ENCODE data around the gene ZNF106.

DNA sequence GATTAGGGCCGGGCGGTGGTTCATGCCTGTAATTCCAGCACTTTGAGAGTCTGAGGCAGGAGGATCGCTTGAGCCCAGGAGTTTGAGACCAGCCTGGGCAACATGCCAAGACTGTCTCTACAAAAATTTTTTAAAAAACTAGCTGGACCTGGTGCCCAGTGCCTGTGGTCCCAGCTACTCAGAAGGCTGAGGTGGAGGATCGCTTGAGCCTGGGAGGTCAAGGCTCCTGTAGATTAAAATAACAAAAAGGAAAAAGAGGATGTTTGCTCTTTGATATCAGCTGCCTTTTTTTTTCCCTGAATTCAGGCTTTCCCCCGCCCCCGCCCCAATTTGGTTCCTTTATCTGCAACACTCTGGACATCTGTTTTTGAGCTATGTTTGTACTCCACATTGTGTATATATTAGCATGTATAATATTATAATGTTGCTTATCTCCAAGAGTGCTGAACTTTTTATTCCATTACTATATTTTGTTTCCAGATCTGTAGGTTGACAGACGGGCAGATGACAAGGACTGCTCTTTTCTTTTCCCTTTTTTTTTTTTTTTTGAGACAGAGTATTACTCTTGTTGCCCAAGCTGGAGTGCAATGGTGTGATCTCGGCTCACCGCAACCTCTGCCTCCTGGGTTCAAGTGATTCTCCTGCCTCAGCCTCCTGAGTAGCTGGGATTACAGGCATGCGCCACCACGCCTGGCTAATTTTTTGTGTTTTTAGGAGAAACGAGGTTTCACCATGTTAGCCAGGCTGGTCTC is 9.1 kb upstream of the ZNF106 start:
- TF ChIP-seq, protein P1, sequence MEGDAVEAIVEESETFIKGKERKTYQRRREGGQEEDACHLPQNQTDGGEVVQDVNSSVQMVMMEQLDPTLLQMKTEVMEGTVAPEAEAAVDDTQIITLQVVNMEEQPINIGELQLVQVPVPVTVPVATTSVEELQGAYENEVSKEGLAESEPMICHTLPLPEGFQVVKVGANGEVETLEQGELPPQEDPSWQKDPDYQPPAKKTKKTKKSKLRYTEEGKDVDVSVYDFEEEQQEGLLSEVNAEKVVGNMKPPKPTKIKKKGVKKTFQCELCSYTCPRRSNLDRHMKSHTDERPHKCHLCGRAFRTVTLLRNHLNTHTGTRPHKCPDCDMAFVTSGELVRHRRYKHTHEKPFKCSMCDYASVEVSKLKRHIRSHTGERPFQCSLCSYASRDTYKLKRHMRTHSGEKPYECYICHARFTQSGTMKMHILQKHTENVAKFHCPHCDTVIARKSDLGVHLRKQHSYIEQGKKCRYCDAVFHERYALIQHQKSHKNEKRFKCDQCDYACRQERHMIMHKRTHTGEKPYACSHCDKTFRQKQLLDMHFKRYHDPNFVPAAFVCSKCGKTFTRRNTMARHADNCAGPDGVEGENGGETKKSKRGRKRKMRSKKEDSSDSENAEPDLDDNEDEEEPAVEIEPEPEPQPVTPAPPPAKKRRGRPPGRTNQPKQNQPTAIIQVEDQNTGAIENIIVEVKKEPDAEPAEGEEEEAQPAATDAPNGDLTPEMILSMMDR (IDR thresholded peaks at IDR 0.05; ENCODE audit: insufficient read depth, low read length, poor library complexity, severe bottlenecking) = no peak
- TF ChIP-seq EZH2phosphoT487 (conservative IDR thresholded peaks at IDR 0.05; ENCODE audit: low read length) = no peak

Data from SU-DHL-6 (cell line).